Liver (tissue), 9 donors: Measurements from ENCODE around the gene DNAL4. TPM values are rescaled to one million over a fixed set of nuclear protein-coding genes. Genes with fewer than 3 reads are reported as not detected.
A peak's percentile ranks its signal among the peaks of the same experiment; 100 is the strongest.

Experiments
- DNase-seq: peaks from one replicate; pipeline ENCODE4 v3.0.0-alpha.2; 2017; ENCODE audit warnings: low spot score
- H3K27ac ChIP-seq, 2 donors: one replicate each; pipeline ENCODE4 v1.7.0; 2013; ENCODE audit warnings: inconsistent platforms in 2 of 2, low read length in 2 of 2, control low read depth in 1 of 2, low read depth in 1 of 2, mild to moderate bottlenecking in 1 of 2
- H3K27me3 ChIP-seq, 4 donors: one replicate each; pipeline versions ENCODE4 v1.6.1 to v1.7.0; 2013; ENCODE audit warnings: low read length in 3 of 4, inconsistent platforms in 1 of 4, mild to moderate bottlenecking in 1 of 4, moderate library complexity in 1 of 4; ENCODE audit not compliant: control insufficient read depth in 4 of 4, insufficient read depth in 4 of 4
- H3K36me3 ChIP-seq, 4 donors: one replicate each; pipeline versions ENCODE4 v1.6.1 to v1.7.0; 2013; ENCODE audit warnings: low read length in 3 of 4, mild to moderate bottlenecking in 3 of 4, low read depth in 1 of 4, moderate library complexity in 1 of 4; ENCODE audit not compliant: control insufficient read depth in 4 of 4, insufficient read depth in 3 of 4
- H3K4me1 ChIP-seq, 4 donors: one replicate each; pipeline versions ENCODE4 v1.6.1 to v1.7.0; 2013; ENCODE audit warnings: low read length in 3 of 4, mild to moderate bottlenecking in 3 of 4, moderate library complexity in 1 of 4; ENCODE audit not compliant: control insufficient read depth in 4 of 4, insufficient read depth in 4 of 4
- H3K4me3 ChIP-seq, 3 donors: one replicate each; pipeline versions ENCODE4 v1.6.1 to v1.7.0; 2013; ENCODE audit warnings: low read length in 3 of 3, control low read depth in 1 of 3, low read depth in 1 of 3, mild to moderate bottlenecking in 1 of 3
- H3K9ac ChIP-seq, 2 donors: one replicate each; pipeline ENCODE4 v1.7.0; 2013; ENCODE audit warnings: low read length in 2 of 2, mild to moderate bottlenecking in 2 of 2, moderate library complexity in 2 of 2, control low read depth in 1 of 2, low read depth in 1 of 2
- H3K9me3 ChIP-seq, 4 donors: one replicate each; pipeline versions ENCODE4 v1.6.1 to v1.7.0; 2013; ENCODE audit warnings: low read length in 3 of 4; ENCODE audit not compliant: control insufficient read depth in 4 of 4
- EGR1 ChIP-seq, 2 donors: IDR thresholded peaks; 2 replicates each; pipeline ENCODE4 v1.6.1; 2016 to 2018; ENCODE audit warnings: antibody characterized with exemption in 2 of 2, low read depth in 2 of 2
- FOXA1 ChIP-seq: IDR thresholded peaks from 2 replicates; pipeline ENCODE4 v1.6.1; 2016; ENCODE audit warnings: antibody characterized with exemption
- FOXA2 ChIP-seq: IDR thresholded peaks from 2 replicates; pipeline ENCODE4 v1.6.1; 2016; ENCODE audit warnings: antibody characterized with exemption
- GABPA ChIP-seq, 2 donors: IDR thresholded peaks in 1 of 2; conservative IDR thresholded peaks in 1 of 2; 2 replicates each; pipeline ENCODE4 v1.6.1; 2016; ENCODE audit warnings: antibody characterized with exemption in 2 of 2, mild to moderate bottlenecking in 1 of 2, moderate library complexity in 1 of 2
- HNF4A ChIP-seq, 2 donors: conservative IDR thresholded peaks; 2 replicates each; pipeline ENCODE4 v1.6.1; 2016; ENCODE audit warnings: antibody characterized with exemption in 2 of 2, mild to moderate bottlenecking in 2 of 2
- HNF4G ChIP-seq: IDR thresholded peaks from 2 replicates; pipeline ENCODE4 v1.6.1; 2016; ENCODE audit warnings: antibody characterized with exemption
- NR2F2 ChIP-seq: IDR thresholded peaks from 2 replicates; pipeline ENCODE4 v1.6.1; 2016; ENCODE audit warnings: antibody characterized with exemption
- RAD21 ChIP-seq, 2 donors: IDR thresholded peaks; 2 replicates each; pipeline ENCODE4 v1.6.1; 2016; ENCODE audit warnings: antibody characterized with exemption in 2 of 2, mild to moderate bottlenecking in 2 of 2
- RXRA ChIP-seq, 2 donors: IDR thresholded peaks; 2 replicates each; pipeline ENCODE4 v1.6.1; 2017 to 2018; ENCODE audit warnings: antibody characterized with exemption in 2 of 2, mild to moderate bottlenecking in 1 of 2
- SP1 ChIP-seq: IDR thresholded peaks from 2 replicates; pipeline ENCODE4 v1.6.1; 2018; ENCODE audit warnings: antibody characterized with exemption, mild to moderate bottlenecking
- TAF1 ChIP-seq: conservative IDR thresholded peaks from 2 replicates; pipeline ENCODE4 v1.6.1; 2016; ENCODE audit warnings: antibody characterized with exemption, mild to moderate bottlenecking
- YY1 ChIP-seq: IDR thresholded peaks from 2 replicates; pipeline ENCODE4 v1.6.1; 2016; ENCODE audit warnings: antibody characterized with exemption, mild to moderate bottlenecking
- WGBS: extraction: QIAGEN DNeasy Blood & Tissue Kit; methylation state at CpG from one replicate; pipeline ENCODE4 v1.1.7; 2013; 5-methylcytosine and 5-hydroxymethylcytosine counted together
- polyA plus RNA-seq, 2 donors: library from polyadenylated mRNA; stranded (reverse) in 1 of 2; unstranded in 1 of 2; fragments of 200-250 nt in 1 of 2; fragments of >200 nt in 1 of 2; fragmentation: Nextera tagmentation in 1 of 2; extraction: Ambion mirVana in 1 of 2; gene quantifications; one replicate each; pipeline versions ENCODE4 v1.2.1 to v1.2.3, GENCODE V29; 2013 to 2015
- total RNA-seq, 2 donors: library from RNA; depleted of rRNA; stranded (reverse); fragments of >200 nt; gene quantifications; one replicate each; pipeline ENCODE4 v1.2.3, GENCODE V29; 2014
- TF ChIP-seq, protein P1 (sequence below): IDR thresholded peaks from 2 replicates; pipeline ENCODE4 v1.6.1; 2016; ENCODE audit warnings: antibody characterized with exemption
- TF ChIP-seq, protein P2 (sequence below): IDR thresholded peaks from 2 replicates; pipeline ENCODE4 v1.6.1; 2016; ENCODE audit warnings: antibody characterized with exemption, mild to moderate bottlenecking
- TF ChIP-seq, protein P3 (sequence below): fragments of 150-350 bp; IDR thresholded peaks from 2 replicates; pipeline ENCODE4 v1.5.1; 2017; ENCODE audit warnings: improper control_type of control experiment, low read depth, low read length; ENCODE audit not compliant: missing input control
- donor health status: healthy.
- donor health status: healthy.
- donor health status: healthy.
- donor health status: healthy.
- donor health status: healthy.

The DNAL4 gene
- total and polyA plus RNA-seq, 4 donors: 4.0 to 5.6 (median 4.9) TPM

- Histone ChIP-seq H3K36me3 (peaks cover 31 to 62% (median 36%) of the 10 kb centered on the region in 4 donors), H3K4me3 (no peak overlapping the region), H3K9me3 (no peaks in the 10 kb centered on the region), H3K27ac (peak overlapping the region; percentile 81 to 83), H3K9ac (no peak overlapping the region), H3K27me3 (no peaks in the 10 kb centered on the region), H3K4me1 (peaks cover 29 to 69% (median 51%) of the 10 kb centered on the region in 4 donors)
- DNase-seq: peak; percentile 76
- WGBS: 30% methylated on average over 4 of the region's 4 CpGs
- TF ChIP-seq, protein P1, sequence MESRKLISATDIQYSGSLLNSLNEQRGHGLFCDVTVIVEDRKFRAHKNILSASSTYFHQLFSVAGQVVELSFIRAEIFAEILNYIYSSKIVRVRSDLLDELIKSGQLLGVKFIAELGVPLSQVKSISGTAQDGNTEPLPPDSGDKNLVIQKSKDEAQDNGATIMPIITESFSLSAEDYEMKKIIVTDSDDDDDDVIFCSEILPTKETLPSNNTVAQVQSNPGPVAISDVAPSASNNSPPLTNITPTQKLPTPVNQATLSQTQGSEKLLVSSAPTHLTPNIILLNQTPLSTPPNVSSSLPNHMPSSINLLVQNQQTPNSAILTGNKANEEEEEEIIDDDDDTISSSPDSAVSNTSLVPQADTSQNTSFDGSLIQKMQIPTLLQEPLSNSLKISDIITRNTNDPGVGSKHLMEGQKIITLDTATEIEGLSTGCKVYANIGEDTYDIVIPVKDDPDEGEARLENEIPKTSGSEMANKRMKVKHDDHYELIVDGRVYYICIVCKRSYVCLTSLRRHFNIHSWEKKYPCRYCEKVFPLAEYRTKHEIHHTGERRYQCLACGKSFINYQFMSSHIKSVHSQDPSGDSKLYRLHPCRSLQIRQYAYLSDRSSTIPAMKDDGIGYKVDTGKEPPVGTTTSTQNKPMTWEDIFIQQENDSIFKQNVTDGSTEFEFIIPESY: no peak
- TF ChIP-seq FOXA1: no peak
- TF ChIP-seq GABPA (IDR thresholded peaks at IDR 0.05 in 1 of 2, conservative IDR thresholded peaks at IDR 0.05 in 1 of 2): no peak
- TF ChIP-seq, protein P2, sequence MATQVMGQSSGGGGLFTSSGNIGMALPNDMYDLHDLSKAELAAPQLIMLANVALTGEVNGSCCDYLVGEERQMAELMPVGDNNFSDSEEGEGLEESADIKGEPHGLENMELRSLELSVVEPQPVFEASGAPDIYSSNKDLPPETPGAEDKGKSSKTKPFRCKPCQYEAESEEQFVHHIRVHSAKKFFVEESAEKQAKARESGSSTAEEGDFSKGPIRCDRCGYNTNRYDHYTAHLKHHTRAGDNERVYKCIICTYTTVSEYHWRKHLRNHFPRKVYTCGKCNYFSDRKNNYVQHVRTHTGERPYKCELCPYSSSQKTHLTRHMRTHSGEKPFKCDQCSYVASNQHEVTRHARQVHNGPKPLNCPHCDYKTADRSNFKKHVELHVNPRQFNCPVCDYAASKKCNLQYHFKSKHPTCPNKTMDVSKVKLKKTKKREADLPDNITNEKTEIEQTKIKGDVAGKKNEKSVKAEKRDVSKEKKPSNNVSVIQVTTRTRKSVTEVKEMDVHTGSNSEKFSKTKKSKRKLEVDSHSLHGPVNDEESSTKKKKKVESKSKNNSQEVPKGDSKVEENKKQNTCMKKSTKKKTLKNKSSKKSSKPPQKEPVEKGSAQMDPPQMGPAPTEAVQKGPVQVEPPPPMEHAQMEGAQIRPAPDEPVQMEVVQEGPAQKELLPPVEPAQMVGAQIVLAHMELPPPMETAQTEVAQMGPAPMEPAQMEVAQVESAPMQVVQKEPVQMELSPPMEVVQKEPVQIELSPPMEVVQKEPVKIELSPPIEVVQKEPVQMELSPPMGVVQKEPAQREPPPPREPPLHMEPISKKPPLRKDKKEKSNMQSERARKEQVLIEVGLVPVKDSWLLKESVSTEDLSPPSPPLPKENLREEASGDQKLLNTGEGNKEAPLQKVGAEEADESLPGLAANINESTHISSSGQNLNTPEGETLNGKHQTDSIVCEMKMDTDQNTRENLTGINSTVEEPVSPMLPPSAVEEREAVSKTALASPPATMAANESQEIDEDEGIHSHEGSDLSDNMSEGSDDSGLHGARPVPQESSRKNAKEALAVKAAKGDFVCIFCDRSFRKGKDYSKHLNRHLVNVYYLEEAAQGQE: no peak
- no peak for TF ChIP-seq EGR1 (IDR thresholded peaks at IDR 0.05; ENCODE audit: low read depth in 2 of 2)
- TF ChIP-seq, protein P3, sequence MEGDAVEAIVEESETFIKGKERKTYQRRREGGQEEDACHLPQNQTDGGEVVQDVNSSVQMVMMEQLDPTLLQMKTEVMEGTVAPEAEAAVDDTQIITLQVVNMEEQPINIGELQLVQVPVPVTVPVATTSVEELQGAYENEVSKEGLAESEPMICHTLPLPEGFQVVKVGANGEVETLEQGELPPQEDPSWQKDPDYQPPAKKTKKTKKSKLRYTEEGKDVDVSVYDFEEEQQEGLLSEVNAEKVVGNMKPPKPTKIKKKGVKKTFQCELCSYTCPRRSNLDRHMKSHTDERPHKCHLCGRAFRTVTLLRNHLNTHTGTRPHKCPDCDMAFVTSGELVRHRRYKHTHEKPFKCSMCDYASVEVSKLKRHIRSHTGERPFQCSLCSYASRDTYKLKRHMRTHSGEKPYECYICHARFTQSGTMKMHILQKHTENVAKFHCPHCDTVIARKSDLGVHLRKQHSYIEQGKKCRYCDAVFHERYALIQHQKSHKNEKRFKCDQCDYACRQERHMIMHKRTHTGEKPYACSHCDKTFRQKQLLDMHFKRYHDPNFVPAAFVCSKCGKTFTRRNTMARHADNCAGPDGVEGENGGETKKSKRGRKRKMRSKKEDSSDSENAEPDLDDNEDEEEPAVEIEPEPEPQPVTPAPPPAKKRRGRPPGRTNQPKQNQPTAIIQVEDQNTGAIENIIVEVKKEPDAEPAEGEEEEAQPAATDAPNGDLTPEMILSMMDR: peak; percentile 51
- TF ChIP-seq YY1: no peak
- no peak for TF ChIP-seq SP1
- no peak for TF ChIP-seq FOXA2
- TF ChIP-seq RAD21 (IDR thresholded peaks at IDR 0.05): peak; percentile 51 to 63
- no peak for TF ChIP-seq NR2F2
Observed at GRCh38 chr22:38733329-38733723, 60.6 kb downstream of the DNAL4 start.

DNA sequence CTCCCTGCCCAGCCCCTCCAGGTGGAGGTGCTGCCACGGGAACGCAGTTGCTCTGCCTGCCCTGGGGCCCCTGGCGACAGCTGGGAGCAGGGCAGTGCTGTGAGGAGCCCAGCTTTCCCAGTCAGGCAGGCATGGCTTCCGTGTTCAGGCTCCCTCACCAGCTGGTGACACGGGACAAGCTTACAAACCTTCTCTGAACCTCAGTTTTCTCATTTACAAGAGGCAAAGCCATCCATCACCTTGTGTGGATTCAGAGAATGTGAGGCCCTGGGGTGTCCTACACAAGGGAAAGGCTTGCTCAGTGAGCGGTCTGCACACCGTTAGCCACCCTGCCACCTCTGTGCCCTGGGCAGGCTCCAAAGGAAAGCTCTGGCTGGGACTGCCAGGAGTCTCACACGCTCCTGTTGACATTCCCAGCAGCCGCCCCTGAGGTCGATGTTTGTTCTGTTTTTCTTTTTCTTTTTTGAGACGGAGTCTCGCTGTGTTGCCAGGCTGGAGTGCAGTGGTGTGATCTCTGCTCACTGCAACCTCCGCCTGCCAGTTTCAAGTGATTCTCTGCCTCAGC, 61.6 kb downstream of the DNAL4 start:
- Histone ChIP-seq H3K4me1 (peaks cover 29 to 64% (median 51%) of the 10 kb centered on the region in 4 donors), H3K4me3 (no peak overlapping the region), H3K36me3 (peaks cover 31 to 62% (median 38%) of the 10 kb centered on the region in 4 donors), H3K9ac (no peak overlapping the region), H3K27ac (peak overlapping the region; percentile 81 to 83), H3K27me3 (no peaks in the 10 kb centered on the region), H3K9me3 (no peaks in the 10 kb centered on the region)
- no peak for DNase-seq
- WGBS: 36% methylated on average over 13 of the region's 13 CpGs
- TF ChIP-seq, protein P1: no peak
- TF ChIP-seq SP1 (peak; percentile 60), RAD21 (IDR thresholded peaks at IDR 0.05) (peak in 1 of 2 donors; percentile 13), RXRA (IDR thresholded peaks at IDR 0.05) (peak; percentile 47 to 74), HNF4G (no peak), FOXA1 (peak; percentile 62), TAF1 (no peak), GABPA (IDR thresholded peaks at IDR 0.05 in 1 of 2, conservative IDR thresholded peaks at IDR 0.05 in 1 of 2) (peak in 1 of 2 donors; percentile 50), HNF4A (conservative IDR thresholded peaks at IDR 0.05) (peak; percentile 46 to 70), YY1 (peak; percentile 52)
- TF ChIP-seq, protein P2: peak; percentile 35
